Activated CD8-positive, alpha-beta memory T cell treated with anti-CD3 and anti-CD28 coated beads, Interleukin-2, amount 10 ng/mL, durations not matched to agents 7 days and 5 days (primary cell): ENCODE data around the gene SOCS2. TPM values are rescaled to one million over a fixed set of nuclear protein-coding genes. Genes with fewer than 3 reads are reported as not detected.

Experiments
- ATAC-seq: fragments of 150-1000 bp; cut with Tn5 transposase; one replicate; pipeline ENCODE4 v1.10.0; 2021; ENCODE audit warnings: moderate library complexity
- CTCF ChIA-PET: fragments of 350-600 bp; sonication (Branson Sonifier 250); formaldehyde crosslinking; loops from one replicate; lab custom pipeline; 2021; ENCODE audit warnings: antibody characterized with exemption; lab: Charles Lee
- DNase-seq: peaks from one replicate; pipeline ENCODE4 v3.0.0-alpha.2; 2020
- H3K27ac Mint-ChIP-seq: one replicate; pipeline ENCODE4 v1.8.0; 2021; ENCODE audit warnings: mild to moderate bottlenecking, mixed read lengths
- H3K27me3 Mint-ChIP-seq: one replicate; pipeline ENCODE4 v1.8.0; 2021; ENCODE audit warnings: mixed read lengths
- H3K36me3 Mint-ChIP-seq: one replicate; pipeline ENCODE4 v1.8.0; 2021; ENCODE audit warnings: mild to moderate bottlenecking, mixed read lengths
- H3K4me1 Mint-ChIP-seq: one replicate; pipeline ENCODE4 v1.8.0; 2021; ENCODE audit warnings: mixed read lengths
- H3K4me3 Mint-ChIP-seq: one replicate; pipeline ENCODE4 v1.8.0; 2021; ENCODE audit warnings: mild to moderate bottlenecking, moderate library complexity, mixed read lengths
- H3K9me3 Mint-ChIP-seq: one replicate; pipeline ENCODE4 v1.8.0; 2022; ENCODE audit warnings: low read depth, mixed read lengths
- total RNA-seq, 2 experiments: library from RNA; stranded (reverse); gene quantifications; one replicate each; pipeline ENCODE4 v1.2.3, GENCODE V29; 2021

Gene SOCS2
- total RNA-seq: 10 to 100 TPM; 24.6 to 33.9 TPM

GRCh38 chr12:93571925-93572711, at the start of gene SOCS2:
Gene SOCS2, plus strand, starts transcription at chr12:93572675. Its CDS starts 223 bp downstream, at chr12:93572898.
- H3K4me1 Mint-ChIP-seq: peaks cover 27% of the 10 kb centered on the region
- peaks cover 18% of the 10 kb centered on the region for H3K27me3 Mint-ChIP-seq
- ATAC-seq (no peak), DNase-seq (peak; percentile 45)
- peaks cover 30% of the 10 kb centered on the region for H3K36me3 Mint-ChIP-seq
- H3K9me3 Mint-ChIP-seq: no peaks in the 10 kb centered on the region
- H3K4me3 Mint-ChIP-seq: peak within 1 kb of the TSS; percentile 85
- CTCF ChIA-PET: interaction anchor here (1.0 to 4.1 kb wide), 7 partner anchors 12 to 529 kb away, joined by 3 to 31 read pairs (median 3); no protein-coding TSS in a partner anchor
- H3K27ac Mint-ChIP-seq: peak within 1 kb of the TSS; percentile 82

GRCh38 chr12:93524386-93525133, 47.9 kb upstream of the SOCS2 start:
- H3K9me3 Mint-ChIP-seq: no peaks in the 10 kb centered on the region
- H3K4me1 Mint-ChIP-seq: peaks cover 4% of the 10 kb centered on the region
- ATAC-seq (no peak), DNase-seq (no peak)
- CTCF ChIA-PET: interaction anchor here (0.7 to 1.0 kb wide), 3 partner anchors 38 to 577 kb away, joined by 4 to 5 read pairs (median 4); no protein-coding TSS in a partner anchor
- no peak overlapping the region for H3K4me3 Mint-ChIP-seq
- H3K27me3 Mint-ChIP-seq: peaks cover 22% of the 10 kb centered on the region
- no peak overlapping the region for H3K27ac Mint-ChIP-seq
- no peaks in the 10 kb centered on the region for H3K36me3 Mint-ChIP-seq

- CTCF ChIA-PET: interaction anchor here (1.1 to 2.0 kb wide), 5 partner anchors 10 to 575 kb away, joined by 3 to 10 read pairs (median 5); no protein-coding TSS in a partner anchor
- no peak overlapping the region for H3K4me3 Mint-ChIP-seq
- H3K36me3 Mint-ChIP-seq: no peaks in the 10 kb centered on the region
- no peak overlapping the region for H3K27ac Mint-ChIP-seq
- peaks cover 17% of the 10 kb centered on the region for H3K27me3 Mint-ChIP-seq
- ATAC-seq: no peak
- peaks cover 4% of the 10 kb centered on the region for H3K4me1 Mint-ChIP-seq
- no peak for DNase-seq
- no peaks in the 10 kb centered on the region for H3K9me3 Mint-ChIP-seq
These were observed 45.6 kb upstream of the SOCS2 start for GRCh38 chr12:93526786-93527428.

- Mint-ChIP-seq H3K4me3 (no peak overlapping the region), H3K36me3 (no peaks in the 10 kb centered on the region), H3K27ac (no peak overlapping the region), H3K27me3 (peaks cover 7% of the 10 kb centered on the region), H3K9me3 (no peaks in the 10 kb centered on the region), H3K4me1 (peaks cover 3% of the 10 kb centered on the region)
- CTCF ChIA-PET: interaction anchor here (1.5 to 2.4 kb wide), 2 partner anchors 9 to 571 kb away, joined by 3 to 7 read pairs; no protein-coding TSS in a partner anchor
- ATAC-seq (no peak), DNase-seq (no peak)
These were observed 42.1 kb upstream of the SOCS2 start for GRCh38 chr12:93530358-93530757.

GRCh38 chr12:93533310-93533709, 39.2 kb upstream of the SOCS2 start:
- CTCF ChIA-PET: interaction anchor here (0.8 to 1.9 kb wide), 2 partner anchors 26 to 569 kb away, joined by 4 to 6 read pairs; no protein-coding TSS in a partner anchor
- H3K36me3 Mint-ChIP-seq: no peaks in the 10 kb centered on the region

GRCh38 chr12:93536111-93536765, 36.2 kb upstream of the SOCS2 start:
- no peak overlapping the region for H3K27ac Mint-ChIP-seq
- no peaks in the 10 kb centered on the region for H3K9me3 Mint-ChIP-seq
- peaks cover 2% of the 10 kb centered on the region for H3K36me3 Mint-ChIP-seq
- DNase-seq (no peak), ATAC-seq (no peak)
- no peak overlapping the region for H3K4me3 Mint-ChIP-seq
- peaks cover 19% of the 10 kb centered on the region for H3K4me1 Mint-ChIP-seq
- no peaks in the 10 kb centered on the region for H3K27me3 Mint-ChIP-seq
- CTCF ChIA-PET: interaction anchor here (1.0 to 1.4 kb wide), 5 partner anchors 9 to 566 kb away, joined by 3 to 5 read pairs (median 3); no protein-coding TSS in a partner anchor

More at GRCh38 chr12:93533310-93533709, 39.2 kb upstream of the SOCS2 start:
- no peaks in the 10 kb centered on the region for H3K9me3 Mint-ChIP-seq
- H3K4me3 Mint-ChIP-seq: no peak overlapping the region
- no peak for DNase-seq
- ATAC-seq: no peak
- peaks cover 4% of the 10 kb centered on the region for H3K27me3 Mint-ChIP-seq
- peaks cover 9% of the 10 kb centered on the region for H3K4me1 Mint-ChIP-seq
- H3K27ac Mint-ChIP-seq: no peak overlapping the region

- DNase-seq (no peak), ATAC-seq (peak; percentile 33)
- H3K9me3 Mint-ChIP-seq: no peaks in the 10 kb centered on the region
- CTCF ChIA-PET: interaction anchor here (0.7 to 1.4 kb wide), 6 partner anchors 10 to 565 kb away, joined by 3 to 5 read pairs (median 3); no protein-coding TSS in a partner anchor
- H3K36me3 Mint-ChIP-seq: peaks cover 2% of the 10 kb centered on the region
- no peak overlapping the region for H3K27ac Mint-ChIP-seq
- H3K27me3 Mint-ChIP-seq: no peaks in the 10 kb centered on the region
- no peak overlapping the region for H3K4me3 Mint-ChIP-seq
- peaks cover 26% of the 10 kb centered on the region for H3K4me1 Mint-ChIP-seq
These were observed 35.5 kb upstream of the SOCS2 start for GRCh38 chr12:93536766-93537488.

GRCh38 chr12:93537769-93538168, 34.7 kb upstream of the SOCS2 start:
- peaks cover 2% of the 10 kb centered on the region for H3K36me3 Mint-ChIP-seq
- no peak overlapping the region for H3K4me3 Mint-ChIP-seq
- CTCF ChIA-PET: interaction anchor here (0.7 kb wide), 1 partner anchor 72 kb away, joined by 3 read pairs; no protein-coding TSS in a partner anchor
- ATAC-seq (no peak), DNase-seq (no peak)
- no peaks in the 10 kb centered on the region for H3K9me3 Mint-ChIP-seq
- H3K27me3 Mint-ChIP-seq: no peaks in the 10 kb centered on the region
- no peak overlapping the region for H3K27ac Mint-ChIP-seq
- peaks cover 31% of the 10 kb centered on the region for H3K4me1 Mint-ChIP-seq

GRCh38 chr12:93539821-93540220, 32.7 kb upstream of the SOCS2 start:
- no peaks in the 10 kb centered on the region for H3K9me3 Mint-ChIP-seq
- peaks cover 10% of the 10 kb centered on the region for H3K36me3 Mint-ChIP-seq
- ATAC-seq: no peak
- H3K27me3 Mint-ChIP-seq: no peaks in the 10 kb centered on the region
- H3K4me1 Mint-ChIP-seq: peaks cover 31% of the 10 kb centered on the region
- H3K4me3 Mint-ChIP-seq: no peak overlapping the region
- CTCF ChIA-PET: interaction anchor here (1.3 kb wide), 1 partner anchor 562 kb away, joined by 4 read pairs; no protein-coding TSS in a partner anchor
- DNase-seq: no peak
- no peak overlapping the region for H3K27ac Mint-ChIP-seq

- DNase-seq (no peak), ATAC-seq (no peak)
- no peaks in the 10 kb centered on the region for H3K9me3 Mint-ChIP-seq
- no peak overlapping the region for H3K27ac Mint-ChIP-seq
- H3K4me1 Mint-ChIP-seq: peaks cover 35% of the 10 kb centered on the region
- H3K36me3 Mint-ChIP-seq: peaks cover 12% of the 10 kb centered on the region
- no peak overlapping the region for H3K4me3 Mint-ChIP-seq
- no peaks in the 10 kb centered on the region for H3K27me3 Mint-ChIP-seq
- CTCF ChIA-PET: interaction anchor here (1.3 kb wide), 1 partner anchor 562 kb away, joined by 4 read pairs; no protein-coding TSS in a partner anchor
These were observed 32.0 kb upstream of the SOCS2 start for GRCh38 chr12:93540466-93540865.

GRCh38 chr12:93541578-93542225, 30.8 kb upstream of the SOCS2 start:
- Mint-ChIP-seq H3K4me3 (no peak overlapping the region), H3K27ac (peak overlapping the region; percentile 72), H3K36me3 (peaks cover 12% of the 10 kb centered on the region), H3K9me3 (no peaks in the 10 kb centered on the region), H3K27me3 (no peaks in the 10 kb centered on the region), H3K4me1 (peaks cover 38% of the 10 kb centered on the region)
- ATAC-seq (peak; percentile 68), DNase-seq (no peak)
- CTCF ChIA-PET: interaction anchor here (1.3 to 1.9 kb wide), 2 partner anchors 28 to 560 kb away, joined by 3 to 5 read pairs; no protein-coding TSS in a partner anchor
